SU-DHL-6 (cell line): Measurements from ENCODE around the gene RASA1.

Source experiments
- H2AFZ ChIP-seq: fragments of 200-600 bp; sonication (generic); 2 replicates; pipeline ENCODE4 v1.6.1; 2014; ENCODE audit warnings: low read depth, mild to moderate bottlenecking, moderate library complexity, mixed read lengths, antibody characterized with exemption, low read length; ENCODE audit not compliant: severe bottlenecking
- H3F3A ChIP-seq: fragments of 200-600 bp; shearing (Covaris generic); 2 replicates; pipeline ENCODE4 v1.6.0; 2016; ENCODE audit warnings: antibody characterized with exemption, mild to moderate bottlenecking; ENCODE audit not compliant: insufficient read depth
- H3K27ac ChIP-seq: fragments of 200-600 bp; sonication (generic); 2 replicates; pipeline ENCODE4 v1.5.1; 2016; ENCODE audit warnings: low read depth, mild to moderate bottlenecking, low read length, moderate library complexity, mixed read lengths
- H3K27me3 ChIP-seq: fragments of 200-600 bp; sonication (generic), shearing (Covaris generic); 2 replicates; pipeline ENCODE4 v1.6.0; 2014; ENCODE audit warnings: mild to moderate bottlenecking, low read length
- H3K36me3 ChIP-seq: fragments of 200-600 bp; sonication (generic); 2 replicates; pipeline ENCODE4 v1.6.1; 2014; ENCODE audit warnings: mild to moderate bottlenecking, low read length, mixed read lengths
- H3K4me2 ChIP-seq: fragments of 300-600, 200-600 bp; shearing (Covaris generic), sonication (generic); 2 replicates; pipeline ENCODE4 v1.6.0; 2014; ENCODE audit warnings: low read length, low read depth, mild to moderate bottlenecking; ENCODE audit not compliant: poor library complexity, severe bottlenecking
- H3K4me3 ChIP-seq: fragments of 200-600 bp; sonication (generic); 2 replicates; pipeline ENCODE4 v1.5.1; 2014; ENCODE audit warnings: antibody characterized with exemption, low read length, mild to moderate bottlenecking, mixed read lengths; ENCODE audit not compliant: insufficient read depth, poor library complexity, severe bottlenecking
- H3K79me2 ChIP-seq: fragments of 200-600 bp; sonication (generic); 2 replicates; pipeline ENCODE4 v1.6.1; 2014; ENCODE audit warnings: mild to moderate bottlenecking, low read length, moderate library complexity; ENCODE audit not compliant: insufficient read depth
- H3K9ac ChIP-seq: fragments of 200-600 bp; sonication (generic); 2 replicates; pipeline ENCODE4 v1.7.0; 2014; ENCODE audit warnings: mild to moderate bottlenecking, low read length
- H3K9me2 ChIP-seq: fragments of 200-600 bp; sonication (generic); replicated peaks from 2 replicates; pipeline ENCODE4 v1.6.1; 2014; ENCODE audit warnings: low read length; ENCODE audit not compliant: insufficient read depth
- H3K9me3 ChIP-seq: fragments of 200-600 bp; sonication (generic); 2 replicates; pipeline ENCODE4 v1.6.1; 2014; ENCODE audit warnings: low read length, mixed read lengths; ENCODE audit not compliant: insufficient read depth
- H4K20me1 ChIP-seq: fragments of 200-600 bp; sonication (generic); 2 replicates; pipeline ENCODE4 v1.6.1; 2014; ENCODE audit warnings: low read depth, mild to moderate bottlenecking, antibody characterized with exemption, low read length, moderate library complexity, mixed read lengths
- EZH2phosphoT487 ChIP-seq: fragments of 200-600 bp; sonication (generic), shearing (Covaris generic); conservative IDR thresholded peaks from 2 replicates; pipeline ENCODE4 v1.6.1; 2018; ENCODE audit warnings: mild to moderate bottlenecking, antibody characterized with exemption, low read length, moderate library complexity, mixed read lengths
- TF ChIP-seq, protein P1 (sequence below): fragments of 200-600 bp; sonication (generic); IDR thresholded peaks from one replicate; pipeline ENCODE4 v1.5.1; 2017; ENCODE audit warnings: antibody characterized with exemption, mild to moderate bottlenecking, low read length, moderate library complexity; ENCODE audit not compliant: insufficient read depth, poor library complexity, severe bottlenecking

Gene RASA1

DNA sequence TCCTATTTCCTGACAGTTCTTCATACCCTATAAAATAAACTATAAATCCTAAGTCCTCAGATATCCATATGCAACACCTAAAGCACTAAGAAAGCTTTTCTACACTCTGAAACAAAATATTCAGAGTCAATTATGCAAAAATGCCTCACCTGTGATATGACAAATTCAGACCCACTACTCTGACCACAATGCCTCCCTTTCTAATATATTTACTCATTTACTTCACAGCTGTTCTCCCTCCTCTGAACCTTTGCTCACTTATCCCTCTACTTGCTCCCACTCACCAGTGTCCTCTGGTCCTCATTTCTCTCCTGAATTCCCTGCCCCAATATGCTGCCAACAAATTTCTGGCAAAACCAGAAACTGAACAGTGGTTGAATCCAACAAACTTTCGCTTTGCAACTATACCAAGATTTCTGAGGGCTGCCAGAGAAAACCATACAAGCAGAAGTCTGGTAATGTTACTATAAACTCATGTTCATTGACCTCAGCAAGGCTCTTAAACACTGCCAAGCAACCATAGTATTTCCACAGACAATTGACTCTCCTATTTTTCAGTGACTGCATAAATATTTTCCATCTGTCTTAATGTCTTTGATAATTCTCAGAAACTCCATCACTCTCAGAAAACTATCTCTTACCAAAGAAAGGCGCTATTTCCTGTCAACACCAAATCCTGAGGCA is 137.9 kb downstream of the RASA1 start:
- peaks cover 19% of the 10 kb centered on the region; the same call in 1 of the 2 replicates for H3F3A ChIP-seq
- H3K9me2 ChIP-seq: no peaks in the 10 kb centered on the region
- H3K36me3 ChIP-seq: peaks cover 84% of the 10 kb centered on the region
- no peak overlapping the region for H3K4me3 ChIP-seq
- TF ChIP-seq EZH2phosphoT487: no peak
- TF ChIP-seq, protein P1, sequence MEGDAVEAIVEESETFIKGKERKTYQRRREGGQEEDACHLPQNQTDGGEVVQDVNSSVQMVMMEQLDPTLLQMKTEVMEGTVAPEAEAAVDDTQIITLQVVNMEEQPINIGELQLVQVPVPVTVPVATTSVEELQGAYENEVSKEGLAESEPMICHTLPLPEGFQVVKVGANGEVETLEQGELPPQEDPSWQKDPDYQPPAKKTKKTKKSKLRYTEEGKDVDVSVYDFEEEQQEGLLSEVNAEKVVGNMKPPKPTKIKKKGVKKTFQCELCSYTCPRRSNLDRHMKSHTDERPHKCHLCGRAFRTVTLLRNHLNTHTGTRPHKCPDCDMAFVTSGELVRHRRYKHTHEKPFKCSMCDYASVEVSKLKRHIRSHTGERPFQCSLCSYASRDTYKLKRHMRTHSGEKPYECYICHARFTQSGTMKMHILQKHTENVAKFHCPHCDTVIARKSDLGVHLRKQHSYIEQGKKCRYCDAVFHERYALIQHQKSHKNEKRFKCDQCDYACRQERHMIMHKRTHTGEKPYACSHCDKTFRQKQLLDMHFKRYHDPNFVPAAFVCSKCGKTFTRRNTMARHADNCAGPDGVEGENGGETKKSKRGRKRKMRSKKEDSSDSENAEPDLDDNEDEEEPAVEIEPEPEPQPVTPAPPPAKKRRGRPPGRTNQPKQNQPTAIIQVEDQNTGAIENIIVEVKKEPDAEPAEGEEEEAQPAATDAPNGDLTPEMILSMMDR: no peak
- H3K27me3 ChIP-seq: no peaks in the 10 kb centered on the region
- H3K4me2 ChIP-seq: no peak overlapping the region
- H2AFZ ChIP-seq: no peak overlapping the region
- H3K79me2 ChIP-seq: peaks cover 16% of the 10 kb centered on the region
- H3K9me3 ChIP-seq: no peaks in the 10 kb centered on the region
- peaks cover 4% of the 10 kb centered on the region; the same call in 1 of the 2 replicates for H4K20me1 ChIP-seq
- H3K9ac ChIP-seq: no peak overlapping the region
- H3K27ac ChIP-seq: no peak overlapping the region

DNA sequence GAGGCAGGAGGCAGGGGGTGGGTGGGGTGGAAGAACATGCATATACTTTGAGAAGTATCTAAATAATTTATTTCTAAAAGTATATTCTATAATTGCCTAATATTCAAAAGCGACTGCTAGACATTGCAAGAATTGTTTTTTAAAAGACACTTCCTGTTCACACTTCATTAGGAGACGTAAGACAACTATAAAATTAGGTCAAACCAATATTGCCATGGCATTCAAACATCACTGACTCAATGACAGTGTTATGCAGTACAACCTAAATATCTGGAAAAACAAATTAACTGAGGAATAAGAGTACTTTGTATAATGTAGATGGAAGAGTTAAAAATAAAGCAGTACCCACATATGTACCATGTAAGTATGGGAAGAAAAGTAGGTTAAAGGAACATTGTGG is 140.5 kb downstream of the RASA1 start:
- H3K9me3 ChIP-seq: no peaks in the 10 kb centered on the region
- H3K4me3 ChIP-seq: no peak overlapping the region
- H3F3A ChIP-seq: no peaks in the 10 kb centered on the region
- no peak overlapping the region for H3K4me2 ChIP-seq
- H3K79me2 ChIP-seq: peaks cover 36% of the 10 kb centered on the region
- H3K27ac ChIP-seq: no peak overlapping the region
- peaks cover 11% of the 10 kb centered on the region; the same call in 1 of the 2 replicates for H4K20me1 ChIP-seq
- TF ChIP-seq, protein P1: no peak
- no peak for TF ChIP-seq EZH2phosphoT487
- peaks cover 73% of the 10 kb centered on the region for H3K36me3 ChIP-seq
- H3K9me2 ChIP-seq: no peaks in the 10 kb centered on the region
- no peak overlapping the region for H2AFZ ChIP-seq
- H3K9ac ChIP-seq: no peak overlapping the region
- H3K27me3 ChIP-seq: no peaks in the 10 kb centered on the region

DNA sequence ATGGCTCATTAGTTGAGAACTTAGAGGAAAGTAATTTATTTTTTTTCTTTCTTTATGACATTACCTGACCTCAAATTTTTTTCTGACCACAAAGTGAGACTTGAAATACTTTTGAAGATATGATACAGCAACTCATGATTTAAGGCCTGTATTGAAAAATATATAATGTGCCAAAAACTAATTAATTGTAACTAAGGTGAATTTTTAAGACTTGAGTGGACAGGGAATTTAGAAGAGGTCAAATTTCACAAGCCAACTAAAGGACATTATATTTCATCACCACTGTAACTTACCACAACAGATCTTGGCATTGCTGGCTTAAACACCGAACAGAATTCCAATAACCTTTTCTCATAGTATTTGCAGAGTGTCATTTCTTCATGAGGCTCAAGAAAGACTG is 143.2 kb downstream of the RASA1 start:
- H3K9ac ChIP-seq: peak overlapping the region; percentile 86
- peaks cover 32% of the 10 kb centered on the region for H3K79me2 ChIP-seq

More for the DNA sequence above, 143.2 kb downstream of the RASA1 start:
- H3K9me2 ChIP-seq: no peaks in the 10 kb centered on the region
- no peaks in the 10 kb centered on the region for H3K9me3 ChIP-seq
- H3K4me2 ChIP-seq: peak overlapping the region; percentile 78
- no peak overlapping the region for H3K27ac ChIP-seq
- no peaks in the 10 kb centered on the region for H3F3A ChIP-seq
- peak overlapping the region; percentile 92 for H3K4me3 ChIP-seq
- no peak overlapping the region for H2AFZ ChIP-seq
- H3K27me3 ChIP-seq: no peaks in the 10 kb centered on the region
- peaks cover 50% of the 10 kb centered on the region for H3K36me3 ChIP-seq
- peaks cover 11% of the 10 kb centered on the region; the same call in 1 of the 2 replicates for H4K20me1 ChIP-seq
- TF ChIP-seq, protein P1: no peak
- no peak for TF ChIP-seq EZH2phosphoT487
